K562 (cell line): Measurements from ENCODE around the gene MYOM3. TPM values are rescaled to one million over a fixed set of nuclear protein-coding genes. Genes with fewer than 3 reads are reported as not detected.

Experiments
- ELK1 ChIP-seq: sonication (generic); formaldehyde crosslinking; IDR thresholded peaks from 2 replicates; pipeline ENCODE4 v1.8.1; 2022; ENCODE audit warnings: missing genetic modification reagents
- RB1 ChIP-seq: fragments of 450-650 bp; IDR thresholded peaks from 2 replicates; pipeline ENCODE4 v1.6.1; 2017; ENCODE audit warnings: low read depth, mild to moderate bottlenecking
- ZNF12 ChIP-seq: sonication (generic); formaldehyde crosslinking; IDR thresholded peaks from 2 replicates; pipeline ENCODE4 v1.4.0; 2020; ENCODE audit warnings: mild to moderate bottlenecking, missing genetic modification reagents
- ZNF143 ChIP-seq: sonication (generic); formaldehyde crosslinking; IDR thresholded peaks from 2 replicates; pipeline ENCODE4 v1.9.0; 2022; ENCODE audit warnings: mild to moderate bottlenecking, missing genetic modification reagents
- ZNF263 ChIP-seq: sonication (generic); formaldehyde crosslinking; IDR thresholded peaks from 2 replicates; pipeline ENCODE4 v1.8.0; 2022; ENCODE audit warnings: mild to moderate bottlenecking, missing genetic modification reagents, borderline replicate concordance
- ZNF407 ChIP-seq: fragments of 450-650 bp; IDR thresholded peaks from 2 replicates; pipeline ENCODE4 v1.6.1; 2016; ENCODE audit warnings: low read depth
- polyA plus RNA-seq, 8 experiments: library from polyadenylated mRNA; depleted of rRNA in 4 of 8; stranded (reverse) in 5 of 8; unstranded in 3 of 8; fragments of >200 nt; fragmentation: Nextera tagmentation in 2 of 8; fragmentation: Illumina TruSeq in 1 of 8; extraction: Ambion mirVana in 2 of 8; extraction: Trizol in 1 of 8; gene quantifications; 2 replicates each; pipeline versions ENCODE4 v1.2.1 to v1.2.3, GENCODE V29; 2011 to 2014; ENCODE audit warnings: inconsistent platforms in 1 of 8, missing spikeins in 1 of 8
- total RNA-seq, 7 experiments: library from RNA; depleted of rRNA in 6 of 7; stranded (reverse); fragments of >200 nt in 6 of 7; fragmentation: Illumina TruSeq in 2 of 7; extraction: Trizol in 2 of 7; gene quantifications; 2 replicates each; pipeline versions ENCODE4 v1.2.1 to v1.2.3, GENCODE V29; 2011 to 2021; ENCODE audit warnings: low replicate concordance in 1 of 7
- TF ChIP-seq, protein P1 (sequence below): fragments of 450-650 bp; formaldehyde crosslinking; IDR thresholded peaks from 2 replicates; pipeline ENCODE4 v1.4.0; 2022; ENCODE audit warnings: mild to moderate bottlenecking, moderate library complexity
- TF ChIP-seq, protein P2 (sequence below): fragments of 250-450 bp; sonication (Bioruptor Pico); IDR thresholded peaks from 2 replicates; pipeline ENCODE4 v1.4.0; 2020; ENCODE audit warnings: mild to moderate bottlenecking, moderate library complexity
- TF ChIP-seq, protein P3 (sequence below): fragments of 200-800 bp; sonication (Bioruptor generic); IDR thresholded peaks from 2 replicates; pipeline ENCODE4 v1.6.1; 2017; ENCODE audit warnings: missing genetic modification characterization, missing compliant biosample characterization

The MYOM3 gene
- total and polyA plus RNA-seq, 9 of the 15 experiments (the other 6 are each of a cell fraction or from before 2014, with no cell fraction given): 0.01 TPM; not detected in 8

GRCh38 chr1:24098943-24099638 is 12.8 kb downstream of the MYOM3 start (continued):
- no peak for TF ChIP-seq ELK1 (CRISPR knock-in tag)
- no peak for TF ChIP-seq ZNF12 (CRISPR knock-in tag)
- TF ChIP-seq, protein P1, sequence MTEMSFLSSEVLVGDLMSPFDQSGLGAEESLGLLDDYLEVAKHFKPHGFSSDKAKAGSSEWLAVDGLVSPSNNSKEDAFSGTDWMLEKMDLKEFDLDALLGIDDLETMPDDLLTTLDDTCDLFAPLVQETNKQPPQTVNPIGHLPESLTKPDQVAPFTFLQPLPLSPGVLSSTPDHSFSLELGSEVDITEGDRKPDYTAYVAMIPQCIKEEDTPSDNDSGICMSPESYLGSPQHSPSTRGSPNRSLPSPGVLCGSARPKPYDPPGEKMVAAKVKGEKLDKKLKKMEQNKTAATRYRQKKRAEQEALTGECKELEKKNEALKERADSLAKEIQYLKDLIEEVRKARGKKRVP (CRISPR knock-in tag): 0 out of 2 replicates have a peak, but pooled peaks have one; percentile 17
- TF ChIP-seq, protein P2, sequence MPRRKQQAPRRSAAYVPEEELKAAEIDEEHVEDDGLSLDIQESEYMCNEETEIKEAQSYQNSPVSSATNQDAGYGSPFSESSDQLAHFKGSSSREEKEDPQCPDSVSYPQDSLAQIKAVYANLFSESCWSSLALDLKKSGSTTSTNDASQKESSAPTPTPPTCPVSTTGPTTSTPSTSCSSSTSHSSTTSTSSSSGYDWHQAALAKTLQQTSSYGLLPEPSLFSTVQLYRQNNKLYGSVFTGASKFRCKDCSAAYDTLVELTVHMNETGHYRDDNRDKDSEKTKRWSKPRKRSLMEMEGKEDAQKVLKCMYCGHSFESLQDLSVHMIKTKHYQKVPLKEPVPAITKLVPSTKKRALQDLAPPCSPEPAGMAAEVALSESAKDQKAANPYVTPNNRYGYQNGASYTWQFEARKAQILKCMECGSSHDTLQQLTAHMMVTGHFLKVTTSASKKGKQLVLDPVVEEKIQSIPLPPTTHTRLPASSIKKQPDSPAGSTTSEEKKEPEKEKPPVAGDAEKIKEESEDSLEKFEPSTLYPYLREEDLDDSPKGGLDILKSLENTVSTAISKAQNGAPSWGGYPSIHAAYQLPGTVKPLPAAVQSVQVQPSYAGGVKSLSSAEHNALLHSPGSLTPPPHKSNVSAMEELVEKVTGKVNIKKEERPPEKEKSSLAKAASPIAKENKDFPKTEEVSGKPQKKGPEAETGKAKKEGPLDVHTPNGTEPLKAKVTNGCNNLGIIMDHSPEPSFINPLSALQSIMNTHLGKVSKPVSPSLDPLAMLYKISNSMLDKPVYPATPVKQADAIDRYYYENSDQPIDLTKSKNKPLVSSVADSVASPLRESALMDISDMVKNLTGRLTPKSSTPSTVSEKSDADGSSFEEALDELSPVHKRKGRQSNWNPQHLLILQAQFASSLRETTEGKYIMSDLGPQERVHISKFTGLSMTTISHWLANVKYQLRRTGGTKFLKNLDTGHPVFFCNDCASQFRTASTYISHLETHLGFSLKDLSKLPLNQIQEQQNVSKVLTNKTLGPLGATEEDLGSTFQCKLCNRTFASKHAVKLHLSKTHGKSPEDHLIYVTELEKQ: no peak
- TF ChIP-seq RB1: no peak
- no peak for TF ChIP-seq ZNF407
- TF ChIP-seq ZNF143 (CRISPR knock-in tag): peak; percentile 53; the same call in 1 of the 2 replicates
- peak; percentile 77 for TF ChIP-seq ZNF263 (CRISPR knock-in tag)
- TF ChIP-seq, protein P3, sequence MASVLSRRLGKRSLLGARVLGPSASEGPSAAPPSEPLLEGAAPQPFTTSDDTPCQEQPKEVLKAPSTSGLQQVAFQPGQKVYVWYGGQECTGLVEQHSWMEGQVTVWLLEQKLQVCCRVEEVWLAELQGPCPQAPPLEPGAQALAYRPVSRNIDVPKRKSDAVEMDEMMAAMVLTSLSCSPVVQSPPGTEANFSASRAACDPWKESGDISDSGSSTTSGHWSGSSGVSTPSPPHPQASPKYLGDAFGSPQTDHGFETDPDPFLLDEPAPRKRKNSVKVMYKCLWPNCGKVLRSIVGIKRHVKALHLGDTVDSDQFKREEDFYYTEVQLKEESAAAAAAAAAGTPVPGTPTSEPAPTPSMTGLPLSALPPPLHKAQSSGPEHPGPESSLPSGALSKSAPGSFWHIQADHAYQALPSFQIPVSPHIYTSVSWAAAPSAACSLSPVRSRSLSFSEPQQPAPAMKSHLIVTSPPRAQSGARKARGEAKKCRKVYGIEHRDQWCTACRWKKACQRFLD: no peak
